GF-D8 (cell line): ENCODE measurements around the gene KRTAP4-7.
"Not testable (repeated sequence)": the region's sequence is repeated elsewhere in the genome, so short reads cannot be mapped to it uniquely, and the experiment has no call there.

ENCODE experiments used
- DNase-seq: peaks from one replicate; lab custom pipeline; 2025; lab: John Stamatoyannopoulos, UW

KRTAP4-7 gene

GRCh38 chr17:41065016-41065689, 18.8 kb upstream of the KRTAP4-7 start:
- DNase-seq, result not testable (repeated sequence)

DNA sequence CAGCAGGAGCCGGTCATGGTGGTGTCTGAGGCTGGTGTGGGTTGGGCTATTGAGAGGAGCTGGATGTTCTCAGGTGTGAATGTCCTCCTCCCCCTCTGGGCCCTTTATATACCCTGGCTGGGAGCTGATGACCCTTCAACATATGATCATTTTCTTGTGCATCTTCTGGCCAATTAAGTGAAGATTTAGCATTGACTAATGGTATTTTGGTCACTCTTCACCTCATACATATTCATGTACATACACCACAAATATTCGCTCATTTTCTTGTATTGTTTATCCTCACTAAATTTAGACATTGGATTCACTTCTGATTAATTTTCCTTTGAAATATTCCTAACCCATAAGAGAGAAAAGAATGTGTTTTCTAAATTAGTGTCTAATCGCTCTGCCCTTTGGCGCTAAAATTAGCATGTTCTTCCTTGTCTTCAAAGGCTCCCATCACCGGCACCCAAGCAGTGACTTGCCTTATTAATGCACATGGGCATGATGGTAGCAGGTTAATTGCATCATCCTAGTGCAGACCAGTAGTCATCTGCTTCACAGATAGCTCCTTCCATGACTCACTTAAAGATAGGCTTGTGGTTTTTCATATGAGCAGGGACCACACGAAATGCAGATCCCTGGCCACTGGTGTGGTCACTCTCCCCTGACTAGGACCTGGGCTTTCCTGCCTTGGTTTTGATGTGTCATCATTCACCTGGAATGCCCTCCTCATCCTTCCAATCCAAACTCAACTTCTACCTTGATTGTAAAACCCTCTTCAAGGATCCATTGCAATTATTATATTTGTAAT, 17.9 kb upstream of the KRTAP4-7 start, which contains the start of gene KRTAP2-4:
TSS of gene KRTAP2-4 (minus strand) at position 51 of the 796 bp plus-strand sequence. CDS start at position 17, 34 bp downstream.
- DNase-seq, result no peak

GRCh38 chr17:41067281-41067680, 16.7 kb upstream of the KRTAP4-7 start:
- DNase-seq, result no peak

- no peak for DNase-seq
These were observed 14.9 kb upstream of the KRTAP4-7 start for GRCh38 chr17:41069031-41069430.

- no peak for DNase-seq
These were observed 12.2 kb upstream of the KRTAP4-7 start for GRCh38 chr17:41071606-41072360.

DNA sequence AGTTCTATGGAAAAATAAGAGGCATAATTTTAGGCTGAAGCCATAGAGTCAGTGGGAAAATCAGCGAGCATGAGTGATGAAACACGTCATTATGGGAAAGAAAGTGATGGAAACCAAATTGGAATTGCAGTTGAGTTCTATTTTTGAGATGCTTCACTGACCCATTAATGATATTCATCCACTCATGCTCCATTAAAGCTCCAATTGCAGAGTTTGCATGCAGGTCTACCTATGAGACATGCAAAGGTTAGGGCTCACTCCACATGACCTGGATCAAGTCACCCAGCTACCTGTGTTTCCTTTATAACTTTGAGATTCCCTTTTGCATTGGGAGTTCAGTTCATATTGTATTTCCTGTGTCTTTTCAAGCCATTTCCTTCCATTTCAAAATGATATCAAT, 10.3 kb upstream of the KRTAP4-7 start:
- no peak for DNase-seq

DNA sequence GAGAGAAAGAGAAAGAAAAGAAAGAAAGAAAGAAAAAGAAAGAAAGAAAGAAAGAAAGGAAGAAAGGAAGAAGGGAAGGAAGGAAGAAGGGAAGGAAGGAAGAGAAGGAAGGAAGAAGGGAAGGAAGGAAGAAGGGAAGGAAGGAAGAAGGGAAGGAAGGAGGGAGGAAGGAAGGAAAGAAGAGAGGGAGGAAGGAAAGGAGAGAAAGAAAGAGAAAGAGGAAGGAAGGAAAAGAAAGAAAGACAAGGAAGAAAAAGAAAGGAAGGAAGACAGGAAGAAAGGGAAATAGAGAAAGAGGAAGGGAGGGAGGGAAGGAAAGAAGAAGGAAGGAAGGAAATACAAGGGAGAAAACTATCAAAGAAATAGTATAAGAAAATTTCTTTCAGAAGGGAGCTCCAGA, 7.2 kb upstream of the KRTAP4-7 start:
- no peak for DNase-seq

GRCh38 chr17:41082626-41083025, 1.3 kb upstream of the KRTAP4-7 start:
- DNase-seq, result no peak

DNA sequence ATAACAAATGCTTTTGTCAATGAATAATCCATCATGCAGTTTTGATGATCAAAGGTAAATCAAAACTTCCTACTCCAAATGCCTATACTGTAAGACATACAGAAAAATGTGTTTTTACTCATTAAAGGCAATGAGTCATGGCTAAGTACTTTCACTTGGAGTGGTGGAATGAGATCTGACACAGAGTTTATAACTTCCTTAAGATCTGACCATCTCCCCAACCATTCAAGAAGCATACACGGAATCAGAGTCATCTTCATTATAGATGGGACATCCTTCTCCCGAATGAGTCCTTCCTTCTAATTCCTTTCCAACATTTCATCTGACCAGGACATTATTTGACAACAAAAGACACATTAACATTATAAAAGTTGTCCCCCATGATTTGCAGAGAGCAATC, 523 bp upstream of the KRTAP4-7 start:
- DNase-seq, result not testable (repeated sequence)

DNA sequence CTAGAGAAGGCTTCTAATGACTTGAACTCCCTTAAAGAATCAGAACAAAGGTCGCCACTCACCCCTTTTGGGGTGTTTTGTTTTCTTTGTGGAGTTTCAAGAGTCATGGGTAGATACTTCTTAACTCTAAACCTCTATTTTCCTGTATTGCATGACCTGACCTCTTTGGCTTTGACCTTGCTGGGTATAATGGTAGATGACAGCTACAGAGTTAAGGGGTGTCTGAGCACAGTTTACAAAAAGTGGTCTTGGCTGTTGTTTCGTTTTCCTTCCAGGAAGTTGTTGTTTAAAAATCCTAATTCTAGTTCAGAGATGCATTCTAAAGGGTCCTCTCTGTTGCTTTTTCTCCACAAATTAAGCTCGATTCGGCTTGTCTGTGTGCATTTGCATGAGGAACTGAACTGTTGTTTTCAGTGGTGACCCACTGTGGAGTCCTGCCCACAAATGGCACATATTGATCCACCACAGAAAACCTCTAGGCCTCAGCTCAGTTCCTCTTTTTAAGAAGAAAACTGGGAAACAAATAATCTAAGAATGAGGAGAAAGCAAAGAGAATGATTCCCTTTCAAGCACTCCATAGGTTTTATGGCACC, 4.9 kb downstream of the KRTAP4-7 start:
- not testable (repeated sequence) for DNase-seq

DNA sequence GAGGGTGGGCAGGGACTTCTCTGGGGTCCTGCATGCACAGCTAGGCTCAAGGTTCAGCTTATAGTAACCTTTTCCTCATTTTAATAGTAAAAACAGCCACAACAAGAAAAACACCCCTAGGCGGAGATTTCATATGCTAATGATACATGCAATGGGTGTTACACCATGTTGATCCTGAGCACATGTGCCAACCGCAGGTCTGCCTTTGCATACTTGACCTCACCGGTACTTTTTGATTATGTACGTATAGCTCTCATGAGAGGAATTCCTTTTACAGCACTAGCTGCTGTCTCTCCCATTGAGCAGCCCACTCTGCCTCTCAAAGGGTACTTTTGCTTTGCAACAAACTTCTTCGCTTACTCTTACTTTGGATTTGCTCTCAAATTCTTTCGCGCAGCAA, 12.1 kb downstream of the KRTAP4-7 start:
- no peak for DNase-seq

DNA sequence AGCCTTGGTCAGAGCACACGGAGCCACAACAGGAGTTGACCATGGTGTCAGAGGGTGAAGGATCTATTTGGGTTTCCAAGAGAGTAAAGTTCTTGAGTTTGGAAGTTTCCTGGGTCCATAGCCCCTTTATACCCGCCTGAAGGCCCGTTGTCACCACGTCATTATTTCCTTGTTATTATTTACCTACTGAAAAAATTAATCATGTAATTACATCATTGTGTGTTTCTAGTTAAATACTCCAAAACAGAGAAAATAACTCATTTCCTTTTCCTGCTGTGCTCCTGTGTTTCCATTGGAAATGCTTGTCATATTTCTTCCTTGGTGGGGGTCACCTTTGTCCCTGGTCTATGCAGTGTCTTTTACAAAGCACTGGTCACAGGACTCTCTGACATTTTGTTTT, 14.1 kb downstream of the KRTAP4-7 start, which contains the start of gene KRTAP4-8:
TSS of gene KRTAP4-8 (minus strand) at position 101 of the 400 bp plus-strand sequence. CDS start at position 43, 58 bp downstream.
- DNase-seq, result no peak

GRCh38 chr17:41098481-41098880, 14.5 kb downstream of the KRTAP4-7 start:
- no peak for DNase-seq

GRCh38 chr17:41099682-41100480, 15.9 kb downstream of the KRTAP4-7 start:
- not testable (repeated sequence) for DNase-seq

GRCh38 chr17:41101586-41102259, 17.8 kb downstream of the KRTAP4-7 start, which contains the start of gene KRTAP4-16:
KRTAP4-16 (minus strand) TSS chr17:41102209; CDS start chr17:41102209, 0 bp downstream.
- DNase-seq, result no peak

- DNase-seq, result no peak
These were observed 19.9 kb downstream of the KRTAP4-7 start for GRCh38 chr17:41103896-41104295.

GRCh38 chr17:41104386-41105038, 20.6 kb downstream of the KRTAP4-7 start:
- DNase-seq, result not testable (repeated sequence)

GRCh38 chr17:41105347-41105746, 21.4 kb downstream of the KRTAP4-7 start, which contains the start of gene KRTAP4-9:
KRTAP4-9 (plus strand) TSS chr17:41105389; CDS start chr17:41105389, 0 bp downstream.
- not testable (repeated sequence) for DNase-seq

GRCh38 chr17:41107941-41108450, 24.0 kb downstream of the KRTAP4-7 start:
- no peak for DNase-seq
